ENCODE measurements around the gene RABAC1.
A peak's percentile ranks its signal among the peaks of the same experiment; 100 is the strongest.

RABAC1 gene

GRCh38 chr19:41988947-41989346, 29.8 kb upstream of the RABAC1 start:
- no peak for DNase-seq

GRCh38 chr19:41987141-41987860, 28.2 kb upstream of the RABAC1 start:
- DNase-seq: no peak

GRCh38 chr19:41984961-41985360, 25.8 kb upstream of the RABAC1 start:
- no peak for DNase-seq

GRCh38 chr19:41981724-41982123, 22.6 kb upstream of the RABAC1 start:
- DNase-seq: no peak

GRCh38 chr19:41978470-41978869, 19.3 kb upstream of the RABAC1 start:
- DNase-seq: no peak

GRCh38 chr19:41977916-41978315, 18.8 kb upstream of the RABAC1 start:
- no peak for DNase-seq

GRCh38 chr19:41974652-41975051, 15.5 kb upstream of the RABAC1 start:
- no peak for DNase-seq

GRCh38 chr19:41971363-41971762, 12.2 kb upstream of the RABAC1 start:
- DNase-seq: no peak

DNA sequence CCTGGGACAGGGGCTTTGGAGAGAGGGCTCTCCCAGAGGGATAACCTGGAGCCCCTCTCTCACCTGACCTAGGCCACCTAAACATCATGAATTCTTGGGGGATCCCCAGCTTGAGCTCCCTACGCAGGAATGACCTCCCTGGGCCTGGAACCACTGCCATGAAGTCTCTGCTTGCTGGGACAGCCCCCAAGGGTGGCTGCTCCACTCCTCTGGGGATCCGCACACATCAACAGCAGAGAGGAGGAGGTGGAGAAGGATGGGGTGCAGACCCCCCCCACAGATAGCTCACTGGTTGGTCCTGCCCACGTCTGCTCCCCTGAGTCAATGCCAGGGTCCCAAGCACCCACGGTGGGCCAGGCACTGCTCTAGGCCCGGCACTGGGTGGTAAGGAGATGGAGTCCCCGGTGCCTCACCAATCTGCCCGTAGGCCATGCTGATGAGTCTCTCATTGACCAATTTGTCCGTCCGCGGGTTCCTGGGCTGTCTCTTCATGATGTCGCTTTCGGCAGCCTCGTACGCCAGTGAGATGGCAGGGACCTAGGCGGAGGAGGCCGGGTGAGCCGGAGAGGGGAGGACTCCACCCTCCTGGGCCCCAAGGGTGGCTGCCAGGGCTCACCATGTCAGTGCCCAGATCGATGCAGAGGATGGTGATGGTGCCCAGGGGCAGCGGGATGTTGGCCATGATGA, 10.8 kb upstream of the RABAC1 start:
- no peak for DNase-seq

GRCh38 chr19:41968751-41969595, 9.9 kb upstream of the RABAC1 start:
- DNase-seq: no peak

DNA sequence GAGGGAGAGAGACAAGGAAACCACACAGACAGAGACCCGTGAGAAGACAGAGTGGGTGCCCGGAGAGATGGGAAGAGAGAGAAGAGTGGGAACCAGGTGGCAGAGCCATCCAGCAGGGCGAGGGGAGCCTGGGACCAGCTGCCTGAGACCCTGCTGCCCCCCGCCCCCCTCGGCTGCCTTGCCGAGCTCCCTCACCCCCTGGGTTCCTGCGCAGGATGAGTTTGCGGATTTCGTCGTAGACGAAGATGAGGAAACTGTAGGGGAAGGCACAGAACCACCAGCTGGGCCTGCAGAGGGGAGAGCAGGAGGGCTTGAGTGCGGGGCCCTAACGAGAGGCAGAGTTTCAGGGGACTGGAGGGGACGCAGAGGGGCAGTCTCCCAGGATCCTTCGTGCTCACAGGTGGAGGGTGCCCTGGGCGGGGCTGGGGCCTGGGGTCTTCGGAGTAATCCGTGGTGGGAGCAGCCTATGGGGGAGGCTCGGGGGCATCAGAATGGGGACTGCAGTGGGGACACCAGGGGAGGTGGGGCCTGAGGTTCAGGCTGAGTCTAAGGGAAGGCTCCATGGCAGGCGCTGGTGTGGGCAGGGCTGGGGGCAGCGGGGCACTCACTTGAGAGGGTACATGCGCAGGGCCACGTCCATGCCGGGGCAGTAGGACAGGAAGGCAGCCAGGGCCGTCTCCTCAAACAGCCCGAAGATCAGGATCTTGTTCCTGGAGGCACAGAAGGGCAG, 8.1 kb upstream of the RABAC1 start:
- no peak for DNase-seq

DNA sequence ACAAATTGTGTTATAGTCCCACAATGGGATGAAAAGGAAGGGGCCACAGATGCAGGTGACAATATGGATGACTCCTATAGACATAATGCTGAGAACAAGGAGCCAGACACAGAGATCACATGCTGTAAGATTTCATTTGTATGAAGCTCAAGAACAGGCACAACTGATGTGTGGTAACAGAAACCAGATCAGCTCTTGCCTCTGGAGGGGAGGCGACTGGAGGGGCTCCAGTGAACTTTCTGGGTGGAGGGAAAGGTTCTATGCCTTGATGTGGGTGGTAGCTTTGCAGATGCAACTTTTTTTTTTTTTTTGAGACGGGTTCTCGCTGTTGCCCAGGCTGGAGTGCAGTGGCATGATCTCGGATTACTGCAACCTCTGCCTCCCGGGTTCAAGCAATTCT, 6.0 kb upstream of the RABAC1 start:
- no peak for DNase-seq

GRCh38 chr19:41960973-41961372, 1.9 kb upstream of the RABAC1 start:
- DNase-seq: no peak

DNA sequence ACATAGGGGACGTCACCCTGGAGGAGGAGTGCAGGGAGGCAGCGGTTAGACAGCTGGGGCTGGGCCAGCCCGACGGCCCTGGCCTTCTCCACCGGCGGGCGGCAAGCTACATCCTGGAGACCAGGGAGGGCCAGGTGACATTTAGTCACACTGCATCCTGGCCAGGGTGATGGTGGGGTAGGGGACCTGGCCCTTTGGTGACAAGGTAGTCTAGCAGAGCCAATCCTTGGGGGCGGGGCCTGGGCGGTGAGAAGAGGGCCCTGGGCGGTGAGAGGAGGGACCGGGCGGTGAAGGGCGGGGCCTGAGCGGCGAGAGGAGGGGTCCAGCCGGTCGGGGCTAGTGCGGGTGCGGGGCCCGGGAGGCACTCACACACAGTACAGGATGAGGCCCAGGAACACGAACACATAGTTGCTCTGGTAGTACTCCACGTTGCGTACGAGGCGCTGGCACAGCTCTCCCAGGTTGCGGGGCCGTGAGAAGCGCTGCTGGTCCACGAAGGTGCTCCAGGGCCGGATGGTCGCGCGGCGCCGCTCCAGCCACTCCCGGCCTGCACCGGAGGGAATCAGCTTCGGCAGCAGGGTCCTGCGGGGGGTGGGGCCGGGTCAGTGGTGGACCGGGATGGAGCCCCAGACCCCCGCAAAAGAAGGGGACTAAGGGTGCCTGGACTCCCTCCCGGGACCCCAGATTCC, 610 bp downstream of the RABAC1 start:
- DNase-seq: peak; percentile 55

GRCh38 chr19:41957838-41958366, 1.2 kb downstream of the RABAC1 start:
- DNase-seq: peak; percentile 90

DNA sequence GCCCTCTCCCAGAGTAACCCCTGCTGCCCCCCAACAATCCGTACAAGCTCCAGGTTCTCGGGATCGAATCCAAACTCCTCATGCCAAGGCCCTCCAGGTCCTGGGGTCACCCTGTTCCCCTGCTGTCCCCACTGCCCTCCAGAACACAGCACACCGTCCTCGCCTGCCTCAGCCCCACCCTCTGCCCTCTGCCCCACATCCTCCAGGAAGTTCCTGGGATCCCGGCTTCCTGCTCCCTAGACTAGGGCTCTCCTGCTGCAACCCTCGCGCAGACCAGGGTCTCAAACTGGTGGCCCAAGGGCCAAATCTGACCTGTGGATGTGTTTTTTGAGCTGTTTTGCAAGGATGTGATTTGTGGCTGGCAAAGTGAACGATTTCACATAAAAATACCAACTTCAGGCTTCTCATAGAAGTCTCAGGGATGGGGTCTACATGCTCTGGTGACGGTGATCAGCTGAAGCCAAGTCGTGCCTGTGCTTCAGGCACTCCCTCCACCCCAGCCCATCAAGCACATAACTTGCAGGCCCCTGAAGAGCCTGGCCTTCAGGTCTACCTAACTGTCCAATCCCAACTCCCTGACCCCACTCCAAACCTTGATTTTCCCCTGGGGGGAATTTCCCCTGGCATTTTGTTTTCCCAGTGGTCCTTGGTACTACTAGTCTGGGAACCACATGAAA, 1.8 kb downstream of the RABAC1 start:
- no peak for DNase-seq

DNA sequence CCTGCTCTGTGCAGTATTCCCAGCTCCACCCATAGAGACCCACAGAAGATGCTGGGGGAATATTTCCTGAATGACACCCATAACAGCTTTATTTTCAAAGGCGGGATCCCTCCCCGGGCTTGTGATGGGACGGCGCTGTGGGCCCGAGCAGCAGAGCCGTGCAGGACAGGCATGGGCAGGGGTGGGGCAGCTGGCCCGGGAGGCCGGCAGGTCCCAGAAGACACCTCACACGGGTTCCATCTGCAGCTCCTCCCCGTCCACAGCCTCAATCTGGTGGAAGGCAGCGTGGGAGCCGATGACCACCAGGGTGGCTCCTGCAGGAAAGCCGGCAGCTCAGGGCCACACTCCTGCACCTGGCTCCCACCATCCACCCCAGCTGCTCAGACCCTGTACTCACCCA, 2.5 kb downstream of the RABAC1 start:
- no peak for DNase-seq

GRCh38 chr19:41955521-41955920, 3.6 kb downstream of the RABAC1 start:
- no peak for DNase-seq

DNA sequence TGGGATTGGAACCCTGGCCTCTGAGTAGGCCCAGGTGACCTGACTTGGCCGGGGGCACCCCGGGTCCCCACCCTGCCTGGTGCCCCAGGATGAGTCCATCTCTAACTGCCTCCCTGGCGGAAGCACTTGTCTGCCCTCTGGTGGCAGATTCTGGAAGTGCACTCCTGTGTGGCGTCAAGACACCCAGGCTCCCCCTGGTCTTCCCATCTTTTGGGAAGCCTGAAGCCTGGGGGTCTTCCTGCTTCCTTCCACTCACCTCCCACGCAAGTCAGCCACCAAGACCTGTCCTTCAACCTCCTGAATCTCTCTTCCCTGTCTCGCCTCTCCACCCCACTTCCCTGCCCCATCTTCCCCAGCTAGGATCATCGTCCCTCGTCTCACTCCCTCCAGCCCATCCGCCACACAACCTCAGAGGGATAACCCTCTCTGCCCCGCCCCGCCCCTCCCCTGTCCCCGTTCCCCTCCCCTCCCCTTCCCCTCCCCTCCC, 7.4 kb downstream of the RABAC1 start:
- DNase-seq: peak; percentile 20

- DNase-seq: no peak
These were observed 12.0 kb downstream of the RABAC1 start for GRCh38 chr19:41947091-41947490.

DNA sequence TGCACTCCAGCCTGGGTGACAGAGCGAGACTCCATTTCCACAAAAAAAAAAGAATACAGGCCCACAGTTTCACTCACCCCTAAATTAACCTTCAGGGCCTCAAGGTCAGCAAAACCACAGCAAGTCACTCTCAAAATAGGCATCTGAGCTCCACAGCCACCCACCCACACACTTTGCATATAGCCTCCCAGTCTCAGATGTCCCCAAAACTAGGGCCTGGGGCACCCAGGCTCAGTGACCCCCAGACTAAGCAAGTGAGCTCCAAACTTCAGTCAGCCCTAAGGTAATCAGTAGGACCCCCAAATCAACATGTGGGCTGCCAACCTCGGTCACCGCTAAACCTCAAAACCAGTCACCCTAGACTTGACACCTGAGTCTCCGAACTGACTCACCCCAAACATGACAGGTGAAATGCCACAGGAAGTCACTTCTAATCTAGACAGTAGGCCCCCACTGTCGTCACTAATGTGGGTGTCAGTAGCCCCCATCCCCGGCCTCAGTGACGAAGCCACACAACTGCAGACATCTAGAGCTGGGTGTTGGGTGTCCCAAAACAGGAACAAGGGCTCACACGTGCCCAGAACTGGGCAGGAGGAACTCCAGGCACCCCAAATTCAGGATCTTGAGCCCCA, 13.9 kb downstream of the RABAC1 start:
- no peak for DNase-seq

Data from NCI-H2029 treated with DMSO at 0.1 percent for 48 hours (cell line).